T-cell (primary cell): ENCODE data around the gene HLA-A. TPM values are rescaled to one million over a fixed set of nuclear protein-coding genes. Genes with fewer than 3 reads are reported as not detected.

Experiments used
- ATAC-seq, 4 experiments: fragments of 200-7000 bp in 3 of 4; fragments of 150-1000 bp in 1 of 4; cut with Tn5 transposase; replicated peaks in 1 of 4; 1 replicate in 3 of 4; 2 replicates in 1 of 4; pipeline ENCODE4 v1.10.0; 2021; ENCODE audit warnings: moderate library complexity in 3 of 4, mild to moderate bottlenecking in 2 of 4, moderate number of reproducible peaks in 1 of 4
- CTCF ChIA-PET, 2 donors: fragments of 300-600 bp; sonication (Branson Sonifier 250); formaldehyde crosslinking; loops; one replicate each; lab custom pipeline; 2022; ENCODE audit warnings: antibody characterized with exemption in 2 of 2; lab: Charles Lee
- POLR2A ChIA-PET, 2 donors: fragments of 300-600 bp; sonication (Branson Sonifier 250); formaldehyde crosslinking; loops; one replicate each; lab custom pipeline; 2022; ENCODE audit warnings: antibody characterized with exemption in 2 of 2; lab: Charles Lee
- DNase-seq, 35 experiments: peaks; one replicate each; pipeline versions ENCODE4 v3.0.0 to v3.0.0-alpha.2; 2013 to 2023
- H3K27ac ChIP-seq: one replicate; pipeline ENCODE4 v1.5.1; 2013; ENCODE audit warnings: low read length
- H3K27me3 ChIP-seq, 2 experiments: replicated peaks in 1 of 2; 1 replicate in 1 of 2; 2 replicates in 1 of 2; pipeline versions ENCODE4 v1.6.1 to v1.7.0; 2013; ENCODE audit warnings: low read length in 1 of 2, mixed read lengths in 1 of 2; ENCODE audit not compliant: control insufficient read depth in 2 of 2, insufficient read depth in 2 of 2; ENCODE audit errors: extremely low read depth in 1 of 2
- H3K36me3 ChIP-seq, 2 donors: 1 replicate in 1 of 2; 2 replicates in 1 of 2; pipeline versions ENCODE4 v1.6.1 to v1.7.0; 2013; ENCODE audit warnings: low read length in 1 of 2; ENCODE audit not compliant: control insufficient read depth in 2 of 2, insufficient read depth in 1 of 2; ENCODE audit errors: extremely low read depth in 1 of 2
- H3K4me1 ChIP-seq, 2 experiments: 1 replicate in 1 of 2; 2 replicates in 1 of 2; pipeline versions ENCODE4 v1.6.1 to v1.7.0; 2013; ENCODE audit warnings: low read length in 2 of 2, mixed read lengths in 1 of 2; ENCODE audit not compliant: insufficient read depth in 2 of 2, control insufficient read depth in 1 of 2; ENCODE audit errors: extremely low read depth in 1 of 2
- H3K4me3 ChIP-seq, 2 donors: 1 replicate in 1 of 2; 2 replicates in 1 of 2; pipeline versions ENCODE4 v1.5.1 to v1.7.0; 2013; ENCODE audit warnings: mild to moderate bottlenecking in 2 of 2, low read length in 1 of 2, moderate library complexity in 1 of 2; ENCODE audit not compliant: control insufficient read depth in 1 of 2; ENCODE audit errors: extremely low read depth in 1 of 2
- H3K9me3 ChIP-seq: 2 replicates; pipeline ENCODE4 v1.7.0; 2013
- H3K27ac Mint-ChIP-seq, 2 donors: one replicate each; pipeline ENCODE4 v1.8.0; 2020 to 2021; ENCODE audit warnings: mild to moderate bottlenecking in 2 of 2, mixed read lengths in 2 of 2
- H3K27me3 Mint-ChIP-seq, 2 donors: one replicate each; pipeline ENCODE4 v1.8.0; 2021 to 2022; ENCODE audit warnings: mixed read lengths in 2 of 2
- H3K36me3 Mint-ChIP-seq: one replicate; pipeline ENCODE4 v1.8.0; 2021; ENCODE audit warnings: mixed read lengths
- H3K4me1 Mint-ChIP-seq, 3 donors: one replicate each; pipeline ENCODE4 v1.8.0; 2020 to 2022; ENCODE audit warnings: mixed read lengths in 3 of 3, mild to moderate bottlenecking in 1 of 3
- H3K4me3 Mint-ChIP-seq, 3 donors: one replicate each; pipeline ENCODE4 v1.8.0; 2020 to 2022; ENCODE audit warnings: mild to moderate bottlenecking in 3 of 3, mixed read lengths in 3 of 3, moderate library complexity in 3 of 3
- H3K9me3 Mint-ChIP-seq, 3 donors: one replicate each; pipeline ENCODE4 v1.8.0; 2020 to 2022; ENCODE audit warnings: mixed read lengths in 3 of 3
- WGBS: methylation state at CpG from one replicate; pipeline ENCODE4 v1.1.5; 2013; ENCODE audit warnings: missing lambda C conversion rate; ENCODE audit not compliant: insufficient coverage; 5-methylcytosine and 5-hydroxymethylcytosine counted together
- total RNA-seq, 35 experiments: library from RNA in 6 of 35; stranded (reverse) in 6 of 35; fragments of 120-200 nt in 1 of 35; gene quantifications; one replicate each; pipeline versions ENCODE4 v1.2.1 to v1.2.4 and lab custom pipeline; 2013 to 2026

The HLA-A gene
- total RNA-seq, 5 donors from 2014 or later (not counting 1 experiment from before 2014, with no cell fraction given) = 1,578 to 2,596 (median 2,172) TPM

GRCh38 chr6:29954272-29954671 lies 11.9 kb downstream of the HLA-A start:
- Mint-ChIP-seq H3K4me3 (no peak overlapping the region), H3K36me3 (peaks cover 3% of the 10 kb centered on the region), H3K27ac (no peak overlapping the region), H3K27me3 (peaks cover 0 to 3% of the 10 kb centered on the region in 2 donors), H3K9me3 (no peaks in the 10 kb centered on the region), H3K4me1 (peaks cover 4 to 15% (median 10%) of the 10 kb centered on the region in 3 donors)
- H3K4me3 ChIP-seq = no peak overlapping the region
- ATAC-seq (no peak), DNase-seq (no peak)
- H3K9me3 ChIP-seq = no peaks in the 10 kb centered on the region
- no peaks in the 10 kb centered on the region for H3K36me3 ChIP-seq
- no CpG with 5 or more reads among the region's 1 CpG for WGBS
- H3K27me3 ChIP-seq = no peaks in the 10 kb centered on the region
- ChIA-PET CTCF (no interaction called here), POLR2A (no interaction called here)
- no peak overlapping the region for H3K27ac ChIP-seq
- H3K4me1 ChIP-seq = peaks cover 0 to 6% of the 10 kb centered on the region in 2 experiments

GRCh38 chr6:29955783-29956182 lies 13.5 kb downstream of the HLA-A start:
- Histone ChIP-seq H3K4me1 (no peaks in the 10 kb centered on the region), H3K27ac (no peak overlapping the region), H3K36me3 (no peaks in the 10 kb centered on the region), H3K27me3 (no peaks in the 10 kb centered on the region), H3K9me3 (no peaks in the 10 kb centered on the region), H3K4me3 (no peak overlapping the region)
- peaks cover 0 to 4% (median 0%) of the 10 kb centered on the region in 3 donors for H3K4me1 Mint-ChIP-seq
- H3K36me3 Mint-ChIP-seq = no peaks in the 10 kb centered on the region
- ChIA-PET POLR2A (no interaction called here), CTCF (no interaction called here)
- DNase-seq (no peak), ATAC-seq (no peak)
- H3K27ac Mint-ChIP-seq = no peak overlapping the region
- no CpG with 5 or more reads among the region's 9 CpGs for WGBS
- H3K4me3 Mint-ChIP-seq = no peak overlapping the region
- H3K27me3 Mint-ChIP-seq = peaks cover 0 to 3% of the 10 kb centered on the region in 2 donors
- no peaks in the 10 kb centered on the region for H3K9me3 Mint-ChIP-seq

DNA sequence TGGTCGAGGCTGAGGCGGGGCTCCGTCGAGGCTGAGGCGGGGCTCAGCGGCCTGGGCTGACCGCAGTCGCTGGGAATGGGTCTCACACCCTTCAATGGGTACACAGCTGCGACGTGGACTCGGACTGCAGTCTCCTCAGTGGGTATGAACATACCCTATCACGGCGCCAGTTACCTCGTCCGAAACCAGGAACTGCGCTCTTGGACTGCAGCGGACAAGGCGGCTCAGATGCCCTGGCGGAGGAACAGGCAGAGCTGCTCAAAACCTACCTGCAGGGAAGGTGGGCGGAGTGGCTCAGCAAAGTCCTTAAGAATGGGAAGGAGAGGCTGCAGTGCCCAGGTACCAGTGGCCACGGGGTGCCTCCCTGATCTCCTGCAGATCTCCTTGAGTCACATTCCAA lies 14.2 kb downstream of the HLA-A start:
- Mint-ChIP-seq H3K36me3 (no peaks in the 10 kb centered on the region), H3K27me3 (peaks cover 0 to 3% of the 10 kb centered on the region in 2 donors), H3K9me3 (no peaks in the 10 kb centered on the region), H3K4me1 (no peaks in the 10 kb centered on the region), H3K27ac (no peak overlapping the region), H3K4me3 (no peak overlapping the region)
- no peak overlapping the region for H3K4me3 ChIP-seq
- no peaks in the 10 kb centered on the region for H3K36me3 ChIP-seq
- H3K27me3 ChIP-seq = no peaks in the 10 kb centered on the region
- POLR2A ChIA-PET = no interaction called here
- 90% methylated on average over 16 of the region's 21 CpGs for WGBS
- CTCF ChIA-PET = no interaction called here
- ATAC-seq (peak in 1 of 4 experiments; percentile 5), DNase-seq (no peak)
- H3K9me3 ChIP-seq = no peaks in the 10 kb centered on the region
- no peak overlapping the region for H3K27ac ChIP-seq
- no peaks in the 10 kb centered on the region for H3K4me1 ChIP-seq

DNA sequence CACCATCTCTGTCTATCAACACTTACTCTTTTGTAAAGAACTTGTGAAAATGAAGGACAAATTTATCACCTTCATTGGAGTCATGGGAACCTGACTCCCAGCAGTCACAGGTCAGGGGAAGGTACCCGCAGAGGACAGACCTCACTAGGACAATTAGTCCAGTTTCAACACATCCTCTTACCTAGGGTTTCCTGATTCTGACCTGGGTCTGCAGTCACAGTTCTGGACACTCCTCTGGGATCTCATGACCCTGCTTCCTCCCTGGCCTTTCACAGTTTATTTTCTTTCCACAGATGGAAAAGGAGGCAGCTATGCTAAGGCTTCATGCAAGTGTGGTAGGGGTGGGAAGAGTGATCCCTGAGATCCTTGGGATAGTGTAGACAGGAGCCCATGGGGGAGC lies 15.7 kb downstream of the HLA-A start:
- peaks cover 0 to 3% of the 10 kb centered on the region in 2 donors for H3K27me3 Mint-ChIP-seq
- no peak overlapping the region for H3K27ac Mint-ChIP-seq

DNA sequence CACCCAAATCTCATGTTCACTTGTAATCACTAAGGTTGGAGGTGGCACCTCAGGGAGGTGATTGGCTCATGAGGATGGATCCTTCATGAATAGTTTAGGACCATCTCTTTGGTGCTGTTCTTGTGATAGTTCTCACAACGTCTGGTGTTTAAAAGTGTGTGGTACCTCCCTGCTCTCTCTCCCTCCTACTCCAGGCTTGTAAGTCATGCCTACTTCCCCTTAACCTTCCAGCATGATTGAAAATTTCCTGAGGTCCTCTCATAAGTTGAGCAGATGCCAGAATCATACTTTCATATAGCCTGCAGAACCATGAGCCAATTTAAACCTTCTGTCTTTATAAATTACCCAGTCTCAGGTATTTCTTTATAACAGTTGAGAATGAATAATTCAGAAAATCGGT lies 16.6 kb downstream of the HLA-A start:
- H3K4me3 Mint-ChIP-seq = no peak overlapping the region
- H3K4me1 ChIP-seq = peaks cover 0 to under 1% of the 10 kb centered on the region in 2 experiments
- H3K9me3 Mint-ChIP-seq = no peaks in the 10 kb centered on the region
- ChIA-PET CTCF (no interaction called here), POLR2A (no interaction called here)
- H3K4me3 ChIP-seq = no peak overlapping the region
- no peaks in the 10 kb centered on the region for H3K27me3 ChIP-seq
- H3K27ac Mint-ChIP-seq = no peak overlapping the region
- no peaks in the 10 kb centered on the region for H3K36me3 ChIP-seq
- ATAC-seq (no peak), DNase-seq (no peak)
- H3K27ac ChIP-seq = no peak overlapping the region
- H3K27me3 Mint-ChIP-seq = peaks cover 0 to 3% of the 10 kb centered on the region in 2 donors
- H3K9me3 ChIP-seq = no peaks in the 10 kb centered on the region
- WGBS = 57% methylated on average over 1 of the region's 2 CpGs
- H3K4me1 Mint-ChIP-seq = peaks cover 6 to 18% (median 16%) of the 10 kb centered on the region in 3 donors
- H3K36me3 Mint-ChIP-seq = no peaks in the 10 kb centered on the region

More for the DNA sequence above, 15.7 kb downstream of the HLA-A start:
- CTCF ChIA-PET = no interaction called here
- Mint-ChIP-seq H3K4me3 (no peak overlapping the region), H3K9me3 (no peaks in the 10 kb centered on the region), H3K36me3 (no peaks in the 10 kb centered on the region), H3K4me1 (peaks cover 6 to 10% (median 7%) of the 10 kb centered on the region in 3 donors)
- no peak overlapping the region for H3K4me3 ChIP-seq
- no peak for ATAC-seq
- H3K4me1 ChIP-seq = no peaks in the 10 kb centered on the region
- H3K9me3 ChIP-seq = no peaks in the 10 kb centered on the region
- H3K27me3 ChIP-seq = no peaks in the 10 kb centered on the region
- no peak for DNase-seq
- H3K36me3 ChIP-seq = no peaks in the 10 kb centered on the region
- POLR2A ChIA-PET = no interaction called here
- no peak overlapping the region for H3K27ac ChIP-seq
- WGBS = no CpG with 5 or more reads among the region's 1 CpG

DNA sequence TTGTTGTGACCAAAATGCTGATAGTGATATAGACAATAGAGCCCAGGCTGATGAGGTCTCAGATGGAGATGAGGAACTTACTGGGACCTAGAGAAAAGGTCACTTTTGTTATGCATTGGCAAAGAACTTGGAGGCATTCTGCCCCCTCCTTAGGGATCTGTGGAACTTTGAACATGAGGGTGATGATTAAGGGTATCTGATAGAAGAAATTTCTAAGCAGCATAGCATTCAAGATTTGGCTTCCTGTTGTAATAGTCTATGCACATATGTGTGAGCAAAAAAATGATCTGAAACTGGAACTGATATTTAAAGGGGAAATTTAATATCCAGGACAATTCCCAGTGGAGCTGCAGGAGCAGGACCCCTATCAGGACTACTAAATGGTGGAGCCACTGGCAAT lies 17.1 kb downstream of the HLA-A start:
- POLR2A ChIA-PET = no interaction called here

GRCh38 chr6:29961966-29962365 lies 19.6 kb downstream of the HLA-A start:
- no peak for DNase-seq
- H3K4me1 Mint-ChIP-seq = peaks cover 35 to 47% (median 43%) of the 10 kb centered on the region in 3 donors
- H3K27ac Mint-ChIP-seq = peak overlapping the region in 1 of 2 donors; percentile 17
- ChIA-PET CTCF (no interaction called here), POLR2A (no interaction called here)
- no peak overlapping the region for H3K4me3 ChIP-seq
- no peaks in the 10 kb centered on the region for H3K36me3 Mint-ChIP-seq
- no peak overlapping the region for H3K4me3 Mint-ChIP-seq
- H3K4me1 ChIP-seq = peaks cover 25 to 26% of the 10 kb centered on the region in 2 experiments
- peaks cover 0 to 3% of the 10 kb centered on the region in 2 donors for H3K27me3 Mint-ChIP-seq
- H3K27me3 ChIP-seq = no peaks in the 10 kb centered on the region
- WGBS = 100% methylated on average over 1 of the region's 1 CpG
- H3K9me3 ChIP-seq = no peaks in the 10 kb centered on the region
- ATAC-seq = no peak
- no peak overlapping the region for H3K27ac ChIP-seq
- no peaks in the 10 kb centered on the region for H3K36me3 ChIP-seq
- no peaks in the 10 kb centered on the region for H3K9me3 Mint-ChIP-seq

More for the DNA sequence above, 17.1 kb downstream of the HLA-A start:
- ATAC-seq (no peak), DNase-seq (no peak)
- peaks cover 3 to 6% of the 10 kb centered on the region in 2 experiments for H3K4me1 ChIP-seq
- no peaks in the 10 kb centered on the region for H3K36me3 ChIP-seq
- H3K36me3 Mint-ChIP-seq = no peaks in the 10 kb centered on the region
- H3K27me3 ChIP-seq = no peaks in the 10 kb centered on the region
- no peak overlapping the region for H3K27ac ChIP-seq
- no peak overlapping the region for H3K27ac Mint-ChIP-seq
- no peak overlapping the region for H3K4me3 Mint-ChIP-seq
- CTCF ChIA-PET = interaction anchor here in 1 of 2 donors (0.6 kb wide), 1 partner anchor 117 kb away, joined by 3 read pairs; no protein-coding TSS in a partner anchor
- no peaks in the 10 kb centered on the region for H3K9me3 ChIP-seq
- H3K4me1 Mint-ChIP-seq = peaks cover 10 to 24% (median 21%) of the 10 kb centered on the region in 3 donors
- no peaks in the 10 kb centered on the region for H3K9me3 Mint-ChIP-seq
- H3K4me3 ChIP-seq = no peak overlapping the region
- peaks cover 0 to 3% of the 10 kb centered on the region in 2 donors for H3K27me3 Mint-ChIP-seq
